Measurements from ENCODE around the gene HPS1. TPM values are rescaled to one million over a fixed set of nuclear protein-coding genes. Genes with fewer than 3 reads are reported as not detected.

HPS1 gene
- total RNA-seq, 2 experiments from 2014 or later: 51.9 to 52.1 TPM

- ChIA-PET CTCF (interaction anchor here (1.1 to 1.5 kb wide), 2 partner anchors 14 to 15 kb away, joined by 4 to 5 read pairs; no protein-coding TSS in a partner anchor), POLR2A (no interaction called here)
- Mint-ChIP-seq H3K4me3 (no peak overlapping the region), H3K4me1 (ENCODE audit: low read depth) (peaks cover 6% of the 10 kb centered on the region), H3K27ac (no peak overlapping the region), H3K36me3 (ENCODE audit: low read depth) (no peaks in the 10 kb centered on the region), H3K27me3 (no peaks in the 10 kb centered on the region), H3K9me3 (no peaks in the 10 kb centered on the region)
- DNase-seq (no peak), ATAC-seq (no peak)
- intact Hi-C loops (cut with micrococcal nuclease): no loop called here
- no peak for TF ChIP-seq CTCF (IDR thresholded peaks at IDR 0.05)
Observed at GRCh38 chr10:98481404-98481945, 34.7 kb upstream of the HPS1 start.

- TF ChIP-seq CTCF (IDR thresholded peaks at IDR 0.05): no peak
- Mint-ChIP-seq H3K4me3 (no peak overlapping the region), H3K36me3 (ENCODE audit: low read depth) (no peaks in the 10 kb centered on the region), H3K9me3 (no peaks in the 10 kb centered on the region), H3K4me1 (ENCODE audit: low read depth) (peaks cover 11% of the 10 kb centered on the region), H3K27ac (no peak overlapping the region), H3K27me3 (no peaks in the 10 kb centered on the region)
- ATAC-seq: no peak
- POLR2A ChIA-PET: no interaction called here
- DNase-seq: no peak
- CTCF ChIA-PET: interaction anchor here (0.8 kb wide), 1 partner anchor 11 kb away, joined by 4 read pairs; no protein-coding TSS in a partner anchor
- intact Hi-C loops (cut with micrococcal nuclease): no loop called here
Observed at GRCh38 chr10:98478430-98479222, 31.9 kb upstream of the HPS1 start.

GRCh38 chr10:98477861-98478260 lies 31.1 kb upstream of the HPS1 start:
- H3K9me3 Mint-ChIP-seq: no peaks in the 10 kb centered on the region
- DNase-seq: no peak
- POLR2A ChIA-PET: no interaction called here

GRCh38 chr10:98474628-98475027 lies 27.9 kb upstream of the HPS1 start:
- Mint-ChIP-seq H3K36me3 (ENCODE audit: low read depth) (no peaks in the 10 kb centered on the region), H3K4me1 (ENCODE audit: low read depth) (peaks cover 7% of the 10 kb centered on the region), H3K9me3 (no peaks in the 10 kb centered on the region), H3K4me3 (no peak overlapping the region), H3K27me3 (peaks cover 2% of the 10 kb centered on the region), H3K27ac (no peak overlapping the region)
- ATAC-seq (no peak), DNase-seq (no peak)
- ChIA-PET CTCF (interaction anchor here (0.7 to 0.8 kb wide), 2 partner anchors 10 to 699 kb away, joined by 3 to 4 read pairs; no protein-coding TSS in a partner anchor), POLR2A (no interaction called here)
- no peak for TF ChIP-seq CTCF (IDR thresholded peaks at IDR 0.05)
- intact Hi-C loops (cut with micrococcal nuclease): no loop called here

More at GRCh38 chr10:98477861-98478260, 31.1 kb upstream of the HPS1 start:
- peaks cover 11% of the 10 kb centered on the region for H3K4me1 Mint-ChIP-seq (ENCODE audit: low read depth)
- no peak for TF ChIP-seq CTCF (IDR thresholded peaks at IDR 0.05)
- no peaks in the 10 kb centered on the region for H3K27me3 Mint-ChIP-seq
- H3K27ac Mint-ChIP-seq: no peak overlapping the region
- intact Hi-C loops (cut with micrococcal nuclease): no loop called here
- no peak for ATAC-seq
- CTCF ChIA-PET: interaction anchor here (0.8 kb wide), 1 partner anchor 11 kb away, joined by 4 read pairs; no protein-coding TSS in a partner anchor
- H3K4me3 Mint-ChIP-seq: no peak overlapping the region
- H3K36me3 Mint-ChIP-seq (ENCODE audit: low read depth): no peaks in the 10 kb centered on the region

GRCh38 chr10:98472196-98472595 lies 25.5 kb upstream of the HPS1 start:
- Mint-ChIP-seq H3K27me3 (peaks cover 7% of the 10 kb centered on the region), H3K27ac (no peak overlapping the region), H3K4me3 (no peak overlapping the region), H3K36me3 (ENCODE audit: low read depth) (no peaks in the 10 kb centered on the region), H3K4me1 (ENCODE audit: low read depth) (peaks cover 11% of the 10 kb centered on the region), H3K9me3 (no peaks in the 10 kb centered on the region)
- CTCF ChIA-PET: interaction anchor here (0.7 kb wide), 1 partner anchor 1321 kb away, joined by 3 read pairs; no protein-coding TSS in a partner anchor
- TF ChIP-seq CTCF (IDR thresholded peaks at IDR 0.05): no peak
- POLR2A ChIA-PET: interaction anchor here (0.7 kb wide), 1 partner anchor 63 kb away, joined by 3 read pairs; no protein-coding TSS in a partner anchor
- intact Hi-C loops (cut with micrococcal nuclease): no loop called here
- ATAC-seq (no peak), DNase-seq (no peak)
